Measurements from ENCODE around the gene NRXN3. TPM values are rescaled to one million over a fixed set of nuclear protein-coding genes. Genes with fewer than 3 reads are reported as not detected.
A peak's percentile ranks its signal among the peaks of the same experiment; 100 is the strongest.

Gene NRXN3
- total RNA-seq, 1 donor from 2014 or later = 2.5 TPM

GRCh38 chr14:79586989-79587598, 1416.9 kb downstream of the NRXN3 start:
- no peak for DNase-seq

DNA sequence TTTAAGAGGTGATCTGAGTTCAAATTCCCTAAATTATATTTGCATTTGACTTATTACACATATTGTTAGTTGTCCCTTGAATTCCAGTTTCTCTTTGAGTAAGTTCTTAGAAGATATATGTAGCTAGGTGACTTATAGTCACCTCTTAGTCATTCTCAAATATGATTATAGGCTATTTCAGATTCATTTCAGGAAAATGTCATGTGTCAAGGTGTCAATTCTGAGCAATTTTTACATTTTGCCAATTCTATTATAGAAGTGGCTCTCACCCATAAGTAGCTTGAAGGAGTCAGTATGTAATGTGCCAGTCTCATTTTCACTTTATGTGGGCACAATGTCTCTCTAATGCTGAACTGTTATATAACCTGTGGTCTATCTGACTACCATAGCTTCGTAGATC, 1417.7 kb downstream of the NRXN3 start:
- DNase-seq = no peak

DNA sequence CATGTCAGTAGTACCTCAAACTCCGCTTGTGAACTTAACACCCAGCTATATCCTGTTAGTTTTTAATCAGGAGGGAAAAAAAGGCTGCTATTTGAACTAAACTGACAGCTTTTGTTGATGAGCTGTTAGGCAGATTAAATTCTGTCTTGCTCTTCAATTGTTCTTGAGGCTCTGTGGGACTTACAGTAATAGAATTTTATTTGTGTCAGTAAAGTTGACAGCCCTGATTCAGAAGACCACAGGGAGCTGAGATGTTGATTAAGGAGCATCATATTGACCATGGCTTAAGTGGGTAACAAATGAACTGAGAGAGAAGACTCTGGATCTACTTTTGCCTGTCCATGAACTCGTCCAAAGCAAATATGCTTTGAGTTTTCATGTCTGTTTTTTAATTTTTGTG, 1418.2 kb downstream of the NRXN3 start:
- DNase-seq = no peak

DNA sequence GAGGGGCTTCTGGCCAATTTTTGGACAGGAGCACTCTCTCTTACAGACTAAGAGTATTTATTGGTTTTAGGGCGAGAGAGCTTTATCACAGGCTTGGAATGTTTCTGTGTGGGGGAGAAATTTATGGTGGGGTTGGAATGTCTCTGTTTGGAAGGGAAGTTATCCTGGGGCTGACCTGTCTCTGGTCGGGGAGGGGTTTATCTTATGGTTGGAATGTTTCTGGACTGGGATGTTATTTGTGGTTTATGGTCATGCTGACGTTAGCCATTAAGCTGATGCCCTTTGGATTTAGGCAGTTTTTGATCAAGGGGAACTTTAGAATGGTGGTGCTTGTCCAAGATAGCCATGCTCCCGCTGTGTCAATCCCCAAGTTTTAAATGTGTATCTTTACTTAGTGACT, 1426.4 kb downstream of the NRXN3 start:
- no peak for DNase-seq

GRCh38 chr14:79597566-79597965, 1427.4 kb downstream of the NRXN3 start:
- no peak for DNase-seq

DNA sequence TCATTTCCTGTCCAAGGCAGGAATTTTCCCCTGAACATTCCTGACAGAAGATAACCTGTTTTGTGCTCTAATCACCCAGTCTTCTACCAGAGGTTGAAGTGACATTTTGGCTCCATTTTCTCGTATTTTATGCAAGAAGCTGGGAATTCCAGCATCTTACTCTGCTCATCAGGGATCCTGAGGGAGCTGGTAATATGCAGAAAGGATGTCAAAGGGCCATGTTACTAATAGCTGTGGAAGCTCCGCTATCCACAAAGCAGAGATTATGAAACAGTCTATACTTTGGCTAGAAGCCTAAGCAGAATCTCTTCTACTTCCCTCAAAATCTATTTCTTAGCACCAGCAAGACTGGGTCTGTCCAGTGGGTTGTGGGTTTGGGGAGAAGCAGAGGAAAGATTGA, 1428.2 kb downstream of the NRXN3 start:
- DNase-seq = no peak

GRCh38 chr14:79599239-79599638, 1429.1 kb downstream of the NRXN3 start:
- no peak for DNase-seq

DNA sequence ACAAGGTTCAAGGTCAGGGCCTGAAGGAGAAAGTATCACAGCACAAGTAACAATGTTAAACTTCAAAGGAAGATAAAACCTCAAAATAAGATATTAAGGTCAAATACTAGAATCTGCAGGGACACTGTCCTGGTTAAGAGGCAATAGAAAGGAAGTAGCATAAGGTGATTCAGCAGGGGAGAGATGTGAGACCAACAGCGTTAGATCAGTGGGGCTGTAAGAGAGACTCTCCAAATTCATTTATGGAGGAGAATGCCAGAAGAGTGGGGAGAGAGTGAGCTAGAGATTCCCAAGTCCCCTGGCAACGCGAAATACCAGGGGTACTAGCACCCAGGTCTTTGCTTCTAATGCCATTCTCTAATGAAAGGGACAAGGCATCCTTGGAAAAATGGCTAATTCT, 1430.2 kb downstream of the NRXN3 start:
- no peak for DNase-seq

GRCh38 chr14:79601579-79601978, 1431.4 kb downstream of the NRXN3 start:
- no peak for DNase-seq

DNA sequence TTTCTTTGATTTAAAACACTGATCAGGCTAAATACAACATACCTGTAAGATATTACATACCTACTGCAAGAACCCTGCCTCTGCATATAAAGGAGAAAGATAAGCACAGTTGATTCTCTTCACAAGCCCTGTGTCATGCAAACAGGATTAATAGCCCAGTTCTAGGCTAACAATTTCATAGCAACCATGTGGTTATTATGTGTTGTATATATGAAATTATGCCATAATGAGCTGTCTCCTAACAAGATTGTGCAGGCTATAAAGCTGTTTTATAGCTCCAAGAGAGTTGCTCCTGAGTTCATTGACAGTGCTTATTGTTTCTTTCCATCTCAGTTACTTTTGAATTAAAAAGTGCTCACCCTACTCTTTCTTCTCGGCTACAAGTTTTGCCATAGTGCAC, 1431.9 kb downstream of the NRXN3 start:
- DNase-seq = no peak

DNA sequence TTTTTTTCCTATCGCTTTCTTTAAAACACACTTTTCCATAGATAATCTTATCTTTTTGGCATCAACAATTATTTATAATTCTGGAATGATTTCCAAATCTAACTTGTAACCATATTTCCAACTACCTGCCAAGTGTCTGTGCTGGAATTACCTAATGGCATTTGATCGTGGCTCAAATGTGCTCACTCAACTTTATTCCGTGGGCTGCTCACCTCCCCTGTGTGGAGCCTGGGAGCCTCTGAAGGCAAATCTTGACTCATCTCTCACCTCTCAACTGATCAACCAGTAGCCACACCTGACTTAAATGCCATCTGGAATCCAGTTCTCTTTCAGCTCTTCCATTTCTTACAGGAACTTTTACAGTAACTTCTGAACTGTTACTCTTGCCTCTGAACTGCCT, 1432.6 kb downstream of the NRXN3 start:
- DNase-seq = no peak

DNA sequence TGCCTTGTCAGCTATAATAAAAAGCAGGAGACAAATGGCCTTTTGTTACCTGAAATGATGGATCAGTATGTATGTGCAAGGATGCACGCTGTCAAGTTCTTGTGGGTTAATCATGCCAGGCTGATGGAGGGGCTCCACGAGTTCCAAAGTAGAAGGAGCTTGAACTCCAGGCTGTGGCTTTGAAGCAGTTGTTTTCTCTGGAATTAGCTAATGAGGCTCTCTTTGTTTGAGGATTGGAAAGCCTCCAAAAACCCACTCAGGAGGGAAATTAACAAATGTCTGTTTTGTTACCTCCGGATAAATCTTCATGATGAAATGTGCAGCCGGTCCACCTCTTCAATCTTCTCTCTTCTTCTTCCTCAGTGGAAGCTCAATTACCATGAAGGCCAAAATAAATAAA, 1435.7 kb downstream of the NRXN3 start:
- peak; percentile 11 for DNase-seq

- no peak for DNase-seq
Measured at GRCh38 chr14:79608446-79608845, 1438.3 kb downstream of the NRXN3 start.

DNA sequence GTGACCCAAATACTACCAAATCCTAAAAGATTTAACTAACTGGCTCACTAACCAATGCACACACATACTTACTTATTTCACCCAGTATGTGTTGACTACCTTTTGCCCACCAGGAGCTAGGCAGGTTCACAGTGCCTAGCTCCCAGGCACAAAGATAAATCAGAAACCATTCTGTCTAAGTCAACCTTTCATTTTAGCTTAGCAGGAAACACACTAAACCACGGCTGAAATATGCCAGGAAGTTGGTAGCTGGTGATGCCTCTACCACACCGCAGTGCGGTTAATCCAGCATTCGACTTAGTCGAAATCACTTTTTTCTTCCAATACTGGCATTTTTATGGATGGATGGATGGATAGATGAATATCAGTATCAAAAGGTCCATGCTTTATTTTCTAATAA, 1443.5 kb downstream of the NRXN3 start:
- no peak for DNase-seq

DNA sequence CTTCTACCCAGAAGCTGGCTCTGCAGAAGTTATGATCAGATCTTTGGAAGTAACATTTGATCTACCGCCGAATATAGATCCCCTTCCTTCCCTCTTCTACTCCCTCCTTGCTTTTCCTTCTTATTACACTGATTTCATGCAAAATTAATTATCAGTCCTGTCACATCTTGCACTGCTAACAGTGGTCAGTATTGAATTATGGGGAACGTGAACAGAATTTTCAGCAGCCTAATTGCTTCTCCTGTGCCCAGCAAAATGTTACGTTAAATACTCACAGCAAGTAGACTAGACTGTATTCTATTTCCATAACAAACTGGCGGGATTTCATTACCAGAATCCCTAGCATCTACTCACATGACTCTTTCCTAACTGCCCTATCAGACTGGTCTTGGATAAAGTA, 1444.3 kb downstream of the NRXN3 start:
- no peak for DNase-seq

DNA sequence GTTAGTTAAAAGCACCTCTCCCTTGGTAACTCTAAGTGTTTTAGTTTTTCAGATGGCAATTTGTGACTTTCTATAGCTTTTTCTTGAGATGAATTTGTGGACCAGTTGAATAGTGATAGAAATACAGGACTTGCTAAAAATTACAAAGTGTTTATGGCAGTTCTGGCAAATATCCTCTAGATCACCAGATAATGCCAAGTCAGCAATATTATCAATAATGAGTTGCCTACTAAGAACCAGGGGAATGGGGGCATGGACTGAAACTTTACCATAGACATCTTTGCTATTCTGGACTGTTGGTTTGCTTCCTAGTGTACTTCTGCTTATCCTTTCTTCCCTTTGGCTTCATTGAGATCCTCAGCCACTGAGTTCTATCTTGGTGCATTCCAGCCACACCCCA, 1456.9 kb downstream of the NRXN3 start:
- DNase-seq = no peak

DNA sequence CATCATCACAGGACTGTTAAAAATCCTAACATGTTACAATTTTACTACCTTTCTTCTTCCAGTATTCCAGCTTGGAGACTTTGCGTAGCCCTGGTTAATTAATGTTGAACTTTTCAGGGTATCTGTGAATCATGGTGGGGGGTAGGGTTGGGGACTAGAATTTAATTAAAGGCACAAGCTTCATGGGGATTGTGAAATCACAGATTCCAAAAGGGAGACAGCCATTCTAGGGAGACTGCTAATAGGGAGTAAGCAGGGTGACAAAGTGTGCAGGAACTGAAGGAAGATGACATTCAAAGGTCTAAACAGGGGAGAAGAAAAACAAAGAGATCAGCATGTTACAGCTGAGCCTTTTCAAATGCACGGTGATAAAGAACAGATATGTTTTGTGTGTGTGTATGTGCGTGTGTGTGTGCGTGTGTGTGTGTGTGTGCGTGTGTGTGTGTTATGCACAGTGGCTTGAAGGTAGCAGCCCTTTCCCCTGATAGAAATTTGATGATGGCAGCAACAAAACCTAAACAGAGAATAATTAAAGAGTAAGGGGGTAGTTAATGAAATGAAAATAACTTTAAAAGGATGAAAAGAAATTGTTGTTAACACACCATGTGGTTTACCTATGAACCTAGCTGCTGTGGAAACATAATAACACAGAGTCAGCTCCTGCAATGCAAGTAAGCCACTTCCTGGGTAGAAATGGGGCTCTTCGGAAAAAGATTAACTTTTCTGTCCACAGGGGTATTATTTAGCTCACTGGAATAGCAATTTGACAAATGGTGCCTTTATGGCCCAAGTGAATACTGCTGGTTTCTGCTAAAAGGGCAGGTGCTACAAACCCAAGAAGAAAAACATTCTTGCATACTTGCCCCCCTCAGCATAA, 1459.5 kb downstream of the NRXN3 start:
- DNase-seq = no peak

- DNase-seq = no peak
Measured at GRCh38 chr14:79630288-79630960, 1460.3 kb downstream of the NRXN3 start.

- no peak for DNase-seq
Measured at GRCh38 chr14:79631276-79631675, 1461.1 kb downstream of the NRXN3 start.

DNA sequence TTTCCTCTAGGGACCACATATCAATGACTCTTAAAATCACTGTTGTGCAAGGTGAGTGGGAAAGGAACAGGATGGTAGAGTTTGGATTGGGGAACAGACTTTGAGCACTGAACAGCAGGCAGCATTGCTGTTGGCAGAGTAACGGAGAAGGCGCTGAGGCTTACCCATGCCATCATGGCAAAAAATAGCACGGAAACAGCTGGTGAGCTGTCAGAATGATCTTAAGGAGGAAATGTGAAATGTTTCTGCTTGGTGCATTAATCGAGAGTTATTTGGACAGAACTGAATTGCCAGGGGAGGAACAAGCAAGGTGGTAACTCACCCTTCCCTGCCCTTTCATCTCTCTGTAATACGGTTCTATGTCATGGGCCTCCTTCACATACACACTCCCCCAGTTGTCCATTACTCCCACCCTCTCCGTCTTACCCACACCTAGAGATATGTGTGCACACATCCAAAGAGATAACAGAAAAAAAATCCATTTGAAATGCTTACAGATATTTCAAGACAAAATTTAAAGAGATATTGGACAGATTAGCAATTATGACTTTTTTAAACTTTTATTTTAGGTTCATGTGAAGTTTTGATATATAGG, 1468.6 kb downstream of the NRXN3 start:
- no peak for DNase-seq

DNA sequence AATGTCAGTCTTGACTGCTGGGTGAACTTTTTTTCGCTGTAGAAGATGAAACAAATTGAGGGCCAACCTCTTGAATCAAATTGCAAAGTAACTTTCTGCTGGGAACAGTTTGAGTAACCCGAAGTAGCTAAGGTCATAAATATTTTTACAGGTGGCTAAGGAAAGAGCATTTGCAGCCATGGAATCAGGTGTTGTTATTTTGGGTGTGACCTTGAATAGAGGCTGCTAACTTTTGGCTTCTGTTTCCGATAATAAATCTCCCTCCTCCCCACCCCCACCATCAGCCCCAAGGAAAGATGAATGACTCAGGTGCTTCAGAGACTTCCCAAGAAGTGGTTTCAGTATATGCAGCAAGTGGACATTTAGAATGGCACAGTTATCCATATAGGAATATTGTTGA, 1469.4 kb downstream of the NRXN3 start:
- no peak for DNase-seq

DNA sequence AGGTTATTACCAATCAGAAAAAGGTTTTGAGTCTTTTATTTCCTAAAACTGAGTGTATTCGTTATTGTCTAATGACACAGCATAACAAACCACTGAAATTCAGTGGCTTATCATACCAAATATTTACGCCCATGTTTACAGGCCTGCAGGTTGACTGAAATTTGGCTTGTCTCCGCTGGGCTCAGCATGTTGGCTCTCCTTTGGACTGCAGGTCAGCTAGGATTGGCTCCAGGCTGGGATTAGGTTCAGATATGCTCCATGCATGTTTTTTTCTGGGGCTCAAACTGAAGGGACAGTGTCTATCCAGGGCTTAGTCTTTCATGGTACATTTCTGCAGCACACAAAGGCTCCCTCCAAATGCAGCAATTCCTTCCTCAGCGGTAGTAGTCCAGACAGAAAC, 1471.2 kb downstream of the NRXN3 start:
- DNase-seq = no peak

DNA sequence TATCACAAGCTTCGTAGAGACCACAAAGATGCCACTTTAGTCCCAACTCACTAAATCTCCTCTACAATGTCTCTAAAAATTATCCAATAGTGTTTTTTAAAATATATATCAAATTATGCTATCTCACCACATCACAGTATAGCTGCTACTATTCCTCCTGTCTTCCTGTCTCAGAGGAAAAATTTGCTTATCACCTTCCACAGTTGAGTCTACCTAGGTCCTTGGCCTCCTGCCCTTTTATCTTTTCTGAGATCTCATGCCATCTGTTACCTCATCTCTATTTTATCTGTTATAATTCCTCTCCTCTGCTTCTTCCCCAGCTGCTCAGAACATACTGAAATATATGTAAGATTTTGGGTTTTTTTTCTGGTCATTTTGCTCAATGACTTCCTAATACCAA, 1473.0 kb downstream of the NRXN3 start:
- no peak for DNase-seq
